Subcutaneous abdominal adipose tissue (tissue), 5 donors: ENCODE data around the gene DPEP3.
"Not testable (repeated sequence)": the region's sequence is repeated elsewhere in the genome, so short reads cannot be mapped to it uniquely, and the experiment has no call there.

Source experiments
- H3K27ac ChIP-seq: one replicate; pipeline ENCODE4 v1.7.0; 2013; ENCODE audit warnings: low read depth, mild to moderate bottlenecking, inconsistent platforms, low read length, moderate library complexity
- H3K27me3 ChIP-seq, 5 donors: one replicate each; pipeline ENCODE4 v1.7.0; 2013; ENCODE audit warnings: low read length in 5 of 5, inconsistent platforms in 1 of 5; ENCODE audit not compliant: control insufficient read depth in 5 of 5, insufficient read depth in 4 of 5
- H3K36me3 ChIP-seq, 5 donors: one replicate each; pipeline ENCODE4 v1.7.0; 2013; ENCODE audit warnings: low read length in 5 of 5; ENCODE audit not compliant: control insufficient read depth in 5 of 5, insufficient read depth in 5 of 5
- H3K4me1 ChIP-seq, 5 donors: one replicate each; pipeline ENCODE4 v1.7.0; 2013; ENCODE audit warnings: low read length in 5 of 5, mild to moderate bottlenecking in 3 of 5, moderate library complexity in 1 of 5; ENCODE audit not compliant: control insufficient read depth in 5 of 5, insufficient read depth in 5 of 5
- H3K4me3 ChIP-seq, 5 donors: one replicate each; pipeline ENCODE4 v1.7.0; 2013; ENCODE audit warnings: low read length in 5 of 5, low read depth in 1 of 5
- H3K9ac ChIP-seq, 5 donors: one replicate each; pipeline ENCODE4 v1.7.0; 2013; ENCODE audit warnings: low read length in 5 of 5, mild to moderate bottlenecking in 4 of 5, moderate library complexity in 3 of 5
- H3K9me3 ChIP-seq, 5 donors: one replicate each; pipeline ENCODE4 v1.7.0; 2013; ENCODE audit warnings: low read length in 5 of 5; ENCODE audit not compliant: control insufficient read depth in 5 of 5
- donor health status: healthy.
- donor health status: healthy.
- donor health status: healthy.
- donor health status: healthy.
- donor health status: healthy.

DPEP3 gene

GRCh38 chr16:67995423-67995822 lies 15.1 kb upstream of the DPEP3 start:
- no peaks in the 10 kb centered on the region for H3K27me3 ChIP-seq
- no peak overlapping the region for H3K9ac ChIP-seq
- no peaks in the 10 kb centered on the region for H3K9me3 ChIP-seq
- peaks cover 2 to 23% (median 16%) of the 10 kb centered on the region in 5 donors for H3K4me1 ChIP-seq
- no peak overlapping the region for H3K27ac ChIP-seq
- no peak overlapping the region for H3K4me3 ChIP-seq
- peaks cover 0 to 6% (median 0%) of the 10 kb centered on the region in 5 donors for H3K36me3 ChIP-seq

- Histone ChIP-seq H3K4me1 (peaks cover 2 to 15% (median 12%) of the 10 kb centered on the region in 5 donors), H3K9ac (peak overlapping the region in 2 of 5 donors; percentile 69 to 72), H3K4me3 (peak overlapping the region in 1 of 5 donors; percentile 63)
- H3K36me3 ChIP-seq, H3K27ac ChIP-seq, H3K9me3 ChIP-seq, H3K27me3 ChIP-seq: not testable (repeated sequence)
Observed at GRCh38 chr16:67994040-67994408, 13.7 kb upstream of the DPEP3 start.

GRCh38 chr16:67993207-67994039 lies 13.1 kb upstream of the DPEP3 start:
- H3K36me3 ChIP-seq, result peaks cover 0 to 6% (median 0%) of the 10 kb centered on the region in 5 donors
- no peaks in the 10 kb centered on the region for H3K9me3 ChIP-seq
- H3K27ac ChIP-seq, result no peak overlapping the region
- H3K9ac ChIP-seq, result peak overlapping the region in 4 of 5 donors; percentile 51 to 72 (median 67)
- H3K4me3 ChIP-seq, result peak overlapping the region in 4 of 5 donors; percentile 56 to 72 (median 61)
- no peaks in the 10 kb centered on the region for H3K27me3 ChIP-seq
- peaks cover 2 to 15% (median 12%) of the 10 kb centered on the region in 5 donors for H3K4me1 ChIP-seq

- H3K36me3 ChIP-seq, result peaks cover 0 to 6% (median 0%) of the 10 kb centered on the region in 5 donors
- H3K27me3 ChIP-seq, result no peaks in the 10 kb centered on the region
- no peaks in the 10 kb centered on the region for H3K9me3 ChIP-seq
- peaks cover 2 to 15% (median 14%) of the 10 kb centered on the region in 5 donors for H3K4me1 ChIP-seq
- peak overlapping the region in 3 of 5 donors; percentile 59 to 72 (median 63) for H3K4me3 ChIP-seq
- H3K27ac ChIP-seq, result no peak overlapping the region
- H3K9ac ChIP-seq, result no peak overlapping the region
Observed at GRCh38 chr16:67992661-67993206, 12.4 kb upstream of the DPEP3 start.

GRCh38 chr16:67990018-67990386 lies 9.7 kb upstream of the DPEP3 start:
- no peak overlapping the region for H3K9ac ChIP-seq
- no peak overlapping the region for H3K4me3 ChIP-seq
- no peaks in the 10 kb centered on the region for H3K27me3 ChIP-seq
- peaks cover 0 to 6% (median 0%) of the 10 kb centered on the region in 5 donors for H3K36me3 ChIP-seq
- H3K27ac ChIP-seq, result no peak overlapping the region
- H3K4me1 ChIP-seq, result peaks cover 4 to 25% (median 20%) of the 10 kb centered on the region in 5 donors
- H3K9me3 ChIP-seq, result no peaks in the 10 kb centered on the region

- H3K27ac ChIP-seq, result no peak overlapping the region
- no peaks in the 10 kb centered on the region for H3K27me3 ChIP-seq
- H3K9me3 ChIP-seq, result no peaks in the 10 kb centered on the region
- peaks cover 4 to 30% (median 24%) of the 10 kb centered on the region in 5 donors for H3K4me1 ChIP-seq
- H3K36me3 ChIP-seq, result peaks cover 0 to 6% (median 0%) of the 10 kb centered on the region in 5 donors
- no peak overlapping the region for H3K9ac ChIP-seq
- H3K4me3 ChIP-seq, result no peak overlapping the region
Observed at GRCh38 chr16:67989322-67990017, 9.2 kb upstream of the DPEP3 start.

GRCh38 chr16:67988675-67989074 lies 8.4 kb upstream of the DPEP3 start:
- no peak overlapping the region for H3K27ac ChIP-seq

GRCh38 chr16:67987460-67988160 lies 7.3 kb upstream of the DPEP3 start:
- no peak overlapping the region for H3K9ac ChIP-seq
- H3K27ac ChIP-seq, result no peak overlapping the region
- H3K9me3 ChIP-seq, result no peaks in the 10 kb centered on the region
- H3K4me3 ChIP-seq, result peak overlapping the region in 1 of 5 donors; percentile 11
- peaks cover 3 to 31% (median 14%) of the 10 kb centered on the region in 5 donors for H3K4me1 ChIP-seq
- H3K36me3 ChIP-seq, result peaks cover 0 to 6% (median 0%) of the 10 kb centered on the region in 5 donors
- H3K27me3 ChIP-seq, result no peaks in the 10 kb centered on the region

More at GRCh38 chr16:67988675-67989074, 8.4 kb upstream of the DPEP3 start:
- Histone ChIP-seq H3K9ac (no peak overlapping the region), H3K36me3 (peaks cover 0 to 6% (median 0%) of the 10 kb centered on the region in 5 donors), H3K9me3 (no peaks in the 10 kb centered on the region), H3K4me3 (no peak overlapping the region), H3K27me3 (no peaks in the 10 kb centered on the region), H3K4me1 (peaks cover 4 to 33% (median 24%) of the 10 kb centered on the region in 5 donors)

GRCh38 chr16:67986949-67987348 lies 6.7 kb upstream of the DPEP3 start:
- Histone ChIP-seq H3K4me1 (peaks cover 3 to 31% (median 14%) of the 10 kb centered on the region in 5 donors), H3K27ac (no peak overlapping the region), H3K27me3 (no peaks in the 10 kb centered on the region), H3K9me3 (no peaks in the 10 kb centered on the region), H3K36me3 (peaks cover 0 to 5% (median 0%) of the 10 kb centered on the region in 5 donors), H3K4me3 (no peak overlapping the region), H3K9ac (no peak overlapping the region)
